ENCODE data around the gene LRRC75A. TPM values are rescaled to one million over a fixed set of nuclear protein-coding genes. Genes with fewer than 3 reads are reported as not detected.

Gene LRRC75A
- total RNA-seq, 1 experiment from 2014 or later = 1.2 TPM

- DNase-seq (ENCODE audit: low read depth, low spot score) (no peak), ATAC-seq (no peak)
- Histone ChIP-seq H3K36me3 (ENCODE audit: control insufficient read depth, insufficient read depth, low read length) (no peaks in the 10 kb centered on the region), H3K27ac (ENCODE audit: low read length) (no peak overlapping the region), H3K9me3 (ENCODE audit: control insufficient read depth, insufficient read depth, low read depth, low read length) (no peaks in the 10 kb centered on the region), H3K4me3 (ENCODE audit: low read depth in 2 of 2, low read length in 2 of 2) (no peak overlapping the region), H3K4me1 (ENCODE audit: control insufficient read depth, insufficient read depth, low read length) (no peaks in the 10 kb centered on the region; the same call in 1 of the 2 replicates), H3K27me3 (ENCODE audit: control insufficient read depth, insufficient read depth, low read length) (no peaks in the 10 kb centered on the region)
- POLR2A ChIA-PET = no interaction called here
- in situ Hi-C loops (cut with HindIII; ENCODE audit: low pct_unique_long_range_greater_than_20kb, low sequenced_read_pairs) = no loop called here
- BruUV-seq (replicated peaks) = no TSS peak
- no peak for TF ChIP-seq REST (IDR thresholded peaks at IDR 0.05; ENCODE audit: insufficient read depth in 1 of 2, low read depth in 2 of 2, low read length in 1 of 2)
- no peak for TF ChIP-seq CTCF (IDR thresholded peaks at IDR 0.05)
- TF ChIP-seq SIN3A (IDR thresholded peaks at IDR 0.05; ENCODE audit: borderline replicate concordance, insufficient read depth, low read depth, low read length) = no peak
- TF ChIP-seq POLR2AphosphoS5 (IDR thresholded peaks at IDR 0.05; ENCODE audit: low read depth, low read length) = no peak
- no peak for TF ChIP-seq TCF7L2 (IDR thresholded peaks at IDR 0.05; ENCODE audit: low read depth, low read length)
- intact Hi-C loops (cut with micrococcal nuclease; ENCODE audit: unreplicated experiment) = no loop called here
- CTCF ChIA-PET = no interaction called here
Observed at GRCh38 chr17:16450028-16450427, 42.0 kb downstream of the LRRC75A start.

GRCh38 chr17:16449121-16449570, 42.8 kb downstream of the LRRC75A start:
- ChIA-PET CTCF (no interaction called here), POLR2A (no interaction called here)
- intact Hi-C loops (cut with micrococcal nuclease; ENCODE audit: unreplicated experiment) = no loop called here

More at GRCh38 chr17:16449121-16449570, 42.8 kb downstream of the LRRC75A start:
- in situ Hi-C loops (cut with HindIII; ENCODE audit: low pct_unique_long_range_greater_than_20kb, low sequenced_read_pairs) = no loop called here
- Histone ChIP-seq H3K9me3 (ENCODE audit: control insufficient read depth, insufficient read depth, low read depth, low read length) (no peaks in the 10 kb centered on the region), H3K4me3 (ENCODE audit: low read depth in 2 of 2, low read length in 2 of 2) (no peak overlapping the region), H3K36me3 (ENCODE audit: control insufficient read depth, insufficient read depth, low read length) (no peaks in the 10 kb centered on the region), H3K27me3 (ENCODE audit: control insufficient read depth, insufficient read depth, low read length) (no peaks in the 10 kb centered on the region), H3K27ac (ENCODE audit: low read length) (no peak overlapping the region), H3K4me1 (ENCODE audit: control insufficient read depth, insufficient read depth, low read length) (no peaks in the 10 kb centered on the region; the same call in none of the 2 replicates)
- no peak for DNase-seq (ENCODE audit: low read depth, low spot score)
- ATAC-seq = no peak
- BruUV-seq (replicated peaks) = no TSS peak
- TF ChIP-seq REST (IDR thresholded peaks at IDR 0.05; ENCODE audit: insufficient read depth in 1 of 2, low read depth in 2 of 2, low read length in 1 of 2) (no peak), POLR2AphosphoS5 (IDR thresholded peaks at IDR 0.05; ENCODE audit: low read depth, low read length) (no peak), SIN3A (IDR thresholded peaks at IDR 0.05; ENCODE audit: borderline replicate concordance, insufficient read depth, low read depth, low read length) (no peak), CTCF (IDR thresholded peaks at IDR 0.05) (no peak), TCF7L2 (IDR thresholded peaks at IDR 0.05; ENCODE audit: low read depth, low read length) (no peak)

Measured in Panc1 (cell line).